Fibroblast of skin of right quadriceps (primary cell): ENCODE results near the gene IGSF11.
"Not testable (repeated sequence)": the region's sequence is repeated elsewhere in the genome, so short reads cannot be mapped to it uniquely, and the experiment has no call there.

Experiments used
- DNase-seq: peaks from one replicate; pipeline ENCODE4 v3.0.0-alpha.2; 2013

IGSF11 gene

DNA sequence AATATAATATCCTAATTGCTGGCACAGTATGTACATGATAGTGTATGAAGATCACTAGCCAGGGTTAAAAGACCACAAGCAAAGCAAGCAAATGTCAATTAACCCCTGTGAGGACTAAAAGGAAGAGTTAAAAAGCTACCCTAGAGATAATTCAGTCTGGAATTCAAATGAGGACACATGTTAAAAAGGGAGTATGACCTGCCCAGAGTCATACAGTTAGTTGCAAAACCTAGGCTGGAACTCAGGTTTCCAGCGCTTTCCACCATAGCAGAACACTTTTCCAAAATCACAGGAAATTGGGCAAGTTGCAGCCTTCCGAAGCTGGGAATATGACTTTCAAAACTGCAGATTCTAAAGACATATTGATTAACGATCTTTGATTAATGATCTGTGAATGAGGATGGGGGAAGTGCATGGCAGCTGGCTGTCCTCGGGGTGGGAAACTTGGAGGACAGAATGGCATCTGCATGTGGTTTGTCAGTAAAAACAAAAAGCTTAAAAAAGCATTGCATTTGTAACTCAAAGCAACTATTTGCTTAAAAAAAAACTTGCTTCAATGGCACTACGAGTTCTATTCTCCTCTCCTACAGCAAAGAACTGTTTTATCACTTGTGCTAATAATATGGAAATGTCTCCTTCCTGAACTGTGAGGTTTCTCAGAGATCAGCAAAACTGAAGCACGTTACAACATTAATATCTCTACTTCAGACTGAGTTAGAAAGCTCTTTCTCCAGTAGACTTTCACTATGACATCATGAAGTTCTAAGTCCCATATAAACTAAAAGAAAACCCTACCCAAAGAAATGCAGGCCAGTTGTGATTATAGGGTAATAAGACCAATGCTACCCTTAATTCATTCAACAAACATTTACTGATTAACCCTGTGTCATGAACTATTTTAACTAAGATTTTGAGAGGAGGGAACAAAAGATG, 46.2 kb downstream of the IGSF11 start:
- no peak for DNase-seq

DNA sequence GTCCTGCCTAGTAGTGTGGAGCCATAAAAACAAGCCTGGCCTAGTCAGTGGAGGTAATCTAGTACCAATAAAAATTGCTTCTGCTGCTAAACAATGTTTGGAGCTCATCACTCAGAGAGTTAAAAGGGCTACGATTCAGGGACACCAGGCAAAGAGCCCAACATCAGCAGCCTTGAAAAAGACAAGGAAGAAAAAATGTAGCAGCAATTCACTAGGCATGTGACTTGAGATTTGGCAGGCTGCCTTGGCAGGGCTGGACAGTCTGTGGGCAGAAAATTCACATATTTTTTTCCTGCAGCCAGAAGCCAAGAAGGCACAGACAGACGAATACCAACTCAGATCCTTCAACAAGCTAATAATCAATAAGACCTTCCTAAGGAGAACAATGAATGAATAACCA, 47.2 kb downstream of the IGSF11 start:
- DNase-seq = no peak

DNA sequence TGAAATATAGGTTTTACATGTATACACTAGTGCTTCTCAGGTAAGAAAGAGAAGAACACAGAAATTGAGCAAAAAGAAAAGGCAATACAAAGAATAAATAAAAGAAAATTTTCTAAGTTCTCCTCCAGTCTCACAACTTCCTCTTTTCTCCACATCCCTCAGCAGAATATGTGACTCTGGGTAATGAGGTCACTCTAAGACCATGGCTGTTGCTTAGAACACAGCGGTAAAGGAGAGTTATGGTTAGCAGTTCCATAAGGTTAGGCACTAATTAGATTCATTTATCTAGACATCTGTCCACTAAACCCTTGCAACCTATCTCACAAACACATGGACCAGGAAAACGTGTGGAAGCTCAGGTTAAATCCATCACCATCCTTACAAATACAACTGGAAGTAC, 47.9 kb downstream of the IGSF11 start:
- no peak for DNase-seq

GRCh38 chr3:118984699-118985098, 49.9 kb downstream of the IGSF11 start:
- DNase-seq = no peak

DNA sequence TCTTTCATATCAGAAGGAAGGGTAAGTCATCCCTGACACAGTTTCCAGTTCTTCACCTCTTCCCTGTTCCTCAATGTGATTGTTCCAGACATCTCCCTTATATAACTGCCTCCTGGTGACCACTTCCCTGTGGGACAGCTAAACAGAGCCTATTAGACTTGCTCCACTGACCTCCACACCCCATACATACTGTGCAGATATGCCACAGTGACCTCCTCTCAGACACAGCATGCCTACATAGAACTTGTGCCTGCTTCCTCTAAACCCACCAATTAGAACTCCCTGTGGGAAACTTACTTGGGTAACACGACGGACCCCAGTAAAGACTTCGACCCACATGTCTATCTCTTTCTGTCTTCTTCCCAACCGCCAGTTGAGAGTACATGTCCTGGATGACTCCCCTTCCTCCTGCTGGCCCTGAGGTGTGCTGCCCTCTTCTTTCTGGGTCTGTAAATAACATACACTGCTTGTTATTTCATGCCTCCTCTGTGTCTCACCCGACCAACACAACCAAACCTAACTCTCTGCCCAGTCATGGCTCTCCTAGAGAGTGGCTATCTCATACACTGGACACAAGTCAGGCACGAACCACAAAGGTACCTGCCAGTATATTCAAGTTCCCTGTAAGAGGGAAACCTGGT, 53.0 kb downstream of the IGSF11 start:
- DNase-seq = no peak

GRCh38 chr3:118980832-118981231, 53.8 kb downstream of the IGSF11 start:
- no peak for DNase-seq

DNA sequence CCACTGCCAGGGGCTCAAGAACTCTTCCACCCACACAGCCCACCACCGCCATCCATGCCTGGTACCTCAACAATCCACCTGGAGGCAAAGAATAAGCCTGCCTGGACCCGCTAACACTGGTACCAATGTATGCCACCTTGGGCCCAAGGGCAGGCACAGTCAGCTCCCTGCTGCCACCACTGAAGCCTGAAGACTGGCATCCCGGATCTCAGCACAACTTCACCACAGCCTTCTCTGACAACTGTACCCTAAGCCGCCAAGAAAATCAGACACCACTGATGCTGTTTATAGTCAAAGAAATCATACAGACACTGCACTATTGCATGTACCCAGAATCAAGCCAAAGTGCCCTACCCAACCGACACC, 56.3 kb downstream of the IGSF11 start:
- DNase-seq = no peak

GRCh38 chr3:118977671-118978392, 56.8 kb downstream of the IGSF11 start:
- DNase-seq = no peak

DNA sequence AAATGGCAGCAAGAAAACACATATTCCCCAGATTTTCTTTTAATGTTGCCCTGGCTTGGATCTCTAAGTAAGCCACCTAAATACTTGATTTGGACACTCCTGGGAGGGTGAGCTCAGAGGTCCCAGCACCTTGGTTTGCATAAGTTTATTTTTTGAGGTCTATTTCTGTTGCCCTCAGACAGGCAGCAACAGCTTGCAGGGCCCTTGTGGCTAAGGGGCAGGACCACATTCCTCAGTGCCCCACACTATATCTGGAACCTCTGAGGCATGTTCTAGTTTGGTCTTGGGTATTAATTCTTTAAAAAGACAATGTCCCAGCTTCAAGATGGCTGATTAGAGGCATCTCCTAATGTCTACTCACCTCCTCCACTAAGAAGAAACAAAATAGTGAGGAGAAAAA, 57.5 kb downstream of the IGSF11 start:
- DNase-seq = no peak

DNA sequence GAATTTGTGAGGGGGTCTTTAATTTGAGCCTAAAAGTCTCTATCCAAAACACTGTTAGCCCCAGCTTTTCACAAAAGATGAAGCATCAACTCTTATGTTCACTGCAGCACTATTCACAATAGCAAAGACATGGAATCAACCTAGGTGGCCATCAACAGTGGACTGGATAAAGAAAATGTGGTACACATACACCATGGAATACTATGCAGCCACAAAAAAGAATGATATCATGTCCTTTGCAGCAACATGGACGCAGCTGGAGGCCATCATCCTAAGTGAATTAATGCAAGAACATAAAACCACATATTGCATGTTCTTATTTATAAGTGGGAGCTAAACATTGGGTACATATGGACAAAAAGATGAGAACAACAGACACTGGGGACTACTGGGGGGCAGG, 59.2 kb downstream of the IGSF11 start:
- not testable (repeated sequence) for DNase-seq

GRCh38 chr3:118974356-118975097, 60.1 kb downstream of the IGSF11 start:
- DNase-seq = no peak

DNA sequence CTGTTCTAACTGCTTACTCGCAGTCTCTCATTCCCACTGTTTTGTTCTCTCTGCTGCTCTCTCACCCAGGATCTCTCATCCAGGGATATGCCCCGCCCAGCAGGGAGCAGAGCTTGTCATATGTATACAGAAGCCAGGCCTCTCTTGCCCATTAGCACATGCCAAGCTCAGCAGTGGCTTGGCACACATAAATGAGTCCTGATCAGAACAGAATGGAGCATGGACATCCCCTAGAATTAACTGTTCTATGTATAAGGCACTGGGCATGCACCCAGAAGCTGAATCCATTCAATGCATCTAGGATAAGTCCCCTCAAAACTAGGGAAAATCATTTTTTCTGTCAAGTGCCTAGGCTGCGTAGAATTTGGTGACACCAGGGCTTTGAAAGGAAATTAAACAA, 61.6 kb downstream of the IGSF11 start:
- no peak for DNase-seq

GRCh38 chr3:118970819-118971218, 63.8 kb downstream of the IGSF11 start:
- DNase-seq = no peak

DNA sequence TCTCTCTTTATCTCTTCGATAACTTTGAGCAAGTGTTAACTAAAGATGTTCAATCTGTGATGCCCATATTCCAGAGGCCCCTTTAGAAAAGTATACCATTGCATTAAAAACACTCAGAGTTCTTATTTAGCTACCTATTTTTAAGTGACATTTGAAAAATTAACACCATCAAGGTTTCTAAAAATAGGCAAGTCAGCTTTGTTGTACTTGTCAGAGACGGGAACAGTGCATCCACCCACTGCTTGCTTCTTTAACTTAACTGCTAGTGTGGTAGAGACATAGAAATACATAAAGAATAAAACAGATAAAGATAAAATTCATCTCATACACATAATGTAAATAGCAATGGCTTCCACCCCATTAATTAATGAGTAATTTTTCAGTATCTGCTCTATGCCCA, 66.0 kb downstream of the IGSF11 start:
- no peak for DNase-seq

DNA sequence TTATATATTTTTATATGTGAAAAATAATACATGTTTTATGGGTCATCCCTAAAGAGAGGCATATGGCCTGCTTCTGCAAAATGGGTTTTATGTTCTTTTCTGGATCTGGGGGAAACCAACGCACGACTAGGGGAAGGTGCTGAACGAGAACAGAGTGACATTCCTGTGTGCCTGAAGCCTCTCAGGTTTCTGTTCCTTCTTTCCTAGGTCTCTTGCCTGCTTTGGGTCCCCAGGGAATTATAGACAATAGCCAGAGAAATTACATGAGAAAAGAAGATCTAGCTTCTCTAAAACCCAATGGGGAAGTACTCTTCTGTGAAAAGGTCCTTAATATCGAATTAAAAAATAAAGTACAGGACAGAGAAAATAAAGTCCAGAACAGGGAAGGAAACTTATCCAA, 66.5 kb downstream of the IGSF11 start:
- DNase-seq = no peak

- DNase-seq = no peak
These were observed 67.9 kb downstream of the IGSF11 start for GRCh38 chr3:118966700-118967099.

- no peak for DNase-seq
These were observed 70.9 kb downstream of the IGSF11 start for GRCh38 chr3:118963711-118964110.

- DNase-seq = peak; percentile 1
These were observed 73.7 kb downstream of the IGSF11 start for GRCh38 chr3:118960876-118961450.

DNA sequence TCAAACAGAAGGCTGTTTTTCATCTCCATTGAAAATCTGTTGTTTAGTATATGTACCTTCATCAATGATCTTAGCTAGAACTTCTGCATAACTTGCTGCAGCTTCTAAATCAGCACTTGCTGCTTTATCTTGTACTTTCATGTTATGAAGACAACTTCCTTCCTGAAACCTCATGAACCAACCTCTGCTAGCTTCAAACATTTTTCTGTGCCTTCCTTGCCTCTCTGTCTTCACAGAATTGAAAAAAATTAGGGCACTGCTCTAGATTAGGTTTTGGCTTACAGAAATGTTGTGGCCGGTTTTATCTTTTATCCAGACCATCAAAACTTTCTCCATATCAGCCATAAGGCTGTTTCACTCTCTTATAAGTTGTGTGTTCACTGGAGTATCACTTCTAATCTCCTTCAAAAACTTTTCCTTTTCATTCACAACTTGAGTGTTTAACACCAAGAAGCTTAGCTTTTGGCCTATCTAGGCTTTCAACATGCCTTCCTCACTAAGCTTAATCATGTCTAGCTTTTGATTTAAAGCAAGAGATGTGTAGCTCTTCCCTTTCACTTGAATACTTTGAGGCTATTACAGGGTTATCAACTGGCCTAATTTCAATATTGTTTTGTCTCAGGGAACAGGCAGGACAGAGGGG, 78.6 kb downstream of the IGSF11 start:
- no peak for DNase-seq

- no peak for DNase-seq
These were observed 83.6 kb downstream of the IGSF11 start for GRCh38 chr3:118951089-118951488.

DNA sequence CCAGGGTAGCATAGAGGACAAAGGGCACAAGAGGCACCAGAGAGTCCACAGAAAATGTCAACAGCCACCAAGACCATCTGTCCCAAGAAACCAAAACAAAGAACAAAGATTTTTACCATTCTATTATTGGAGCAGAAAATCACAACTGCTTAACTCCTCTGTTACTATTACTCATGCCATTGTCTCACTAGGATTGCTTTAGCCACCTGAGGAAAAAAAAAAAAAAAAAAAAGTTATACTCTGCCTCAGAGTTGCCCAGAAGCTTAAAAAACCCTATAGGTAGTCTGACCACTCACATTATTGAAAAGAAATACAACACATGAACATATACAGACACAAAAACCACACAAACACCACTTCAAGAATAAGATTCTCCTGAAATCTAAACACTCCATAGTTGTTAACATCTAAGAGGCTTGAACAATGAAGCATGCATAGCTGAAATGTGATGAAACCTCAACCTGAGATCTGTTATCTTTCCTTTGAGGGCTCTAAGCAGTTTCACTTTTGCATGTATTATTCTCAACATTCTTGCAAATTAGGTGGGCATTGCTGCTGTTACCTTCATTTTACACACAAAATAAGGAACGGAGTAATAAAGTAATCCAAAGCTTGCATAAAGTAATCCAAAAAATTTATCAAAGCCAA, 85.4 kb downstream of the IGSF11 start:
- no peak for DNase-seq

- no peak for DNase-seq
These were observed 86.5 kb downstream of the IGSF11 start for GRCh38 chr3:118948146-118948545.
